ENCODE measurements around the gene SMARCE1.

GRCh38 chr17:40607641-40608040, 40.0 kb downstream of the SMARCE1 start:
- TF ChIP-seq CTCF (IDR thresholded peaks at IDR 0.05), result no peak
- TF ChIP-seq POLR2A (IDR thresholded peaks at IDR 0.05), result no peak

Measured in ovary (tissue), 3 donors.